Stimulated activated CD4-positive, alpha-beta T cell treated with anti-CD3 and anti-CD28 coated beads, Interleukin-12 subunit alpha, Interleukin-12 subunit beta, amount 100 ng/mL, for 4 hours (primary cell): ENCODE results near the gene CCDC93.

ENCODE experiments used
- DNase-seq: peaks from one replicate; pipeline ENCODE4 v3.0.0-alpha.2; 2020

CCDC93 gene

GRCh38 chr2:118013724-118014491 lies at the start of gene CCDC93:
CCDC93 (minus strand) TSS chr2:118014070; CDS start chr2:118013995, 75 bp downstream.
- DNase-seq: peak; percentile 81

GRCh38 chr2:118062669-118063068 lies 48.8 kb upstream of the CCDC93 start:
- DNase-seq: no peak

GRCh38 chr2:118062048-118062447 lies 48.2 kb upstream of the CCDC93 start:
- DNase-seq: no peak

- no peak for DNase-seq
These were observed 47.5 kb upstream of the CCDC93 start for GRCh38 chr2:118061135-118061955.

GRCh38 chr2:118059919-118060478 lies 46.1 kb upstream of the CCDC93 start:
- no peak for DNase-seq

- no peak for DNase-seq
These were observed 45.1 kb upstream of the CCDC93 start for GRCh38 chr2:118058951-118059350.

- no peak for DNase-seq
These were observed 42.9 kb upstream of the CCDC93 start for GRCh38 chr2:118056801-118057200.

- no peak for DNase-seq
These were observed 42.3 kb upstream of the CCDC93 start for GRCh38 chr2:118056165-118056534.

GRCh38 chr2:118055512-118056164 lies 41.8 kb upstream of the CCDC93 start:
- DNase-seq: no peak

GRCh38 chr2:118054213-118055008 lies 40.5 kb upstream of the CCDC93 start:
- DNase-seq: no peak

- DNase-seq: no peak
These were observed 39.8 kb upstream of the CCDC93 start for GRCh38 chr2:118053681-118054080.

- DNase-seq: no peak
These were observed 38.6 kb upstream of the CCDC93 start for GRCh38 chr2:118052474-118052873.

- DNase-seq: no peak
These were observed 38.0 kb upstream of the CCDC93 start for GRCh38 chr2:118051826-118052358.

GRCh38 chr2:118050974-118051373 lies 37.1 kb upstream of the CCDC93 start:
- DNase-seq: no peak

- DNase-seq: no peak
These were observed 36.5 kb upstream of the CCDC93 start for GRCh38 chr2:118050386-118050785.

- DNase-seq: no peak
These were observed 35.9 kb upstream of the CCDC93 start for GRCh38 chr2:118049816-118050140.

GRCh38 chr2:118049140-118049815 lies 35.4 kb upstream of the CCDC93 start:
- no peak for DNase-seq

GRCh38 chr2:118048401-118048800 lies 34.5 kb upstream of the CCDC93 start:
- DNase-seq: no peak

- DNase-seq: no peak
These were observed 33.5 kb upstream of the CCDC93 start for GRCh38 chr2:118047380-118047826.

- no peak for DNase-seq
These were observed 32.9 kb upstream of the CCDC93 start for GRCh38 chr2:118046634-118047210.

GRCh38 chr2:118045286-118045685 lies 31.4 kb upstream of the CCDC93 start:
- DNase-seq: no peak
